Brain pericyte (primary cell): ENCODE results near the gene NDUFS4.
A peak's percentile ranks its signal among the peaks of the same experiment; 100 is the strongest.
"Not testable (repeated sequence)": the region's sequence is repeated elsewhere in the genome, so short reads cannot be mapped to it uniquely, and the experiment has no call there.

Source experiments
- DNase-seq: peaks from one replicate; pipeline ENCODE4 v3.0.0-alpha.2; 2012; ENCODE audit warnings: low read depth, low spot score

NDUFS4 gene

GRCh38 chr5:53560506-53561191 lies at the start of gene NDUFS4:
Gene NDUFS4 (plus strand): TSS chr5:53560639. CDS start chr5:53560663, 24 bp downstream.
- peak; percentile 61 for DNase-seq

GRCh38 chr5:53512539-53512938 lies 47.9 kb upstream of the NDUFS4 start:
- no peak for DNase-seq

GRCh38 chr5:53515988-53516387 lies 44.5 kb upstream of the NDUFS4 start:
- no peak for DNase-seq

- no peak for DNase-seq
Observed at GRCh38 chr5:53520813-53521212, 39.6 kb upstream of the NDUFS4 start.

- DNase-seq, result no peak
Observed at GRCh38 chr5:53537711-53538110, 22.7 kb upstream of the NDUFS4 start.

- not testable (repeated sequence) for DNase-seq
Observed at GRCh38 chr5:53540739-53541138, 19.7 kb upstream of the NDUFS4 start.

- no peak for DNase-seq
Observed at GRCh38 chr5:53541859-53542258, 18.6 kb upstream of the NDUFS4 start.

- DNase-seq, result no peak
Observed at GRCh38 chr5:53542926-53543325, 17.5 kb upstream of the NDUFS4 start.

GRCh38 chr5:53543401-53543800 lies 17.0 kb upstream of the NDUFS4 start:
- no peak for DNase-seq

GRCh38 chr5:53545744-53546143 lies 14.7 kb upstream of the NDUFS4 start:
- no peak for DNase-seq

- DNase-seq, result no peak
Observed at GRCh38 chr5:53547226-53547625, 13.2 kb upstream of the NDUFS4 start.

- DNase-seq, result not testable (repeated sequence)
Observed at GRCh38 chr5:53548501-53548900, 11.9 kb upstream of the NDUFS4 start.

- DNase-seq, result no peak
Observed at GRCh38 chr5:53549792-53550191, 10.6 kb upstream of the NDUFS4 start.

GRCh38 chr5:53552561-53552960 lies 7.9 kb upstream of the NDUFS4 start:
- no peak for DNase-seq

GRCh38 chr5:53554444-53554843 lies 6.0 kb upstream of the NDUFS4 start:
- DNase-seq, result no peak

- DNase-seq, result no peak
Observed at GRCh38 chr5:53555160-53555559, 5.3 kb upstream of the NDUFS4 start.

- no peak for DNase-seq
Observed at GRCh38 chr5:53556001-53556400, 4.4 kb upstream of the NDUFS4 start.

GRCh38 chr5:53557386-53557785 lies 3.1 kb upstream of the NDUFS4 start:
- DNase-seq, result no peak

- DNase-seq, result no peak
Observed at GRCh38 chr5:53558966-53559365, 1.5 kb upstream of the NDUFS4 start.

GRCh38 chr5:53560028-53560427 lies 411 bp upstream of the NDUFS4 start:
- DNase-seq, result no peak

GRCh38 chr5:53568401-53568800 lies 8.0 kb downstream of the NDUFS4 start:
- DNase-seq, result no peak

- no peak for DNase-seq
Observed at GRCh38 chr5:53568871-53569270, 8.4 kb downstream of the NDUFS4 start.

- DNase-seq, result no peak
Observed at GRCh38 chr5:53569453-53569852, 9.0 kb downstream of the NDUFS4 start.

- no peak for DNase-seq
Observed at GRCh38 chr5:53571403-53571802, 11.0 kb downstream of the NDUFS4 start.
